GM21825 (cell line): ENCODE results near the gene NINL.
"Not testable (repeated sequence)": the region's sequence is repeated elsewhere in the genome, so short reads cannot be mapped to it uniquely, and the experiment has no call there.

ENCODE experiments used
- ATAC-seq: cut with Tn5 transposase; IDR thresholded peaks from one replicate; pipeline ENCODE4 v1.9.1; 2021; ENCODE audit warnings: mild to moderate bottlenecking, moderate library complexity; ENCODE audit not compliant: unreplicated experiment

The NINL gene

DNA sequence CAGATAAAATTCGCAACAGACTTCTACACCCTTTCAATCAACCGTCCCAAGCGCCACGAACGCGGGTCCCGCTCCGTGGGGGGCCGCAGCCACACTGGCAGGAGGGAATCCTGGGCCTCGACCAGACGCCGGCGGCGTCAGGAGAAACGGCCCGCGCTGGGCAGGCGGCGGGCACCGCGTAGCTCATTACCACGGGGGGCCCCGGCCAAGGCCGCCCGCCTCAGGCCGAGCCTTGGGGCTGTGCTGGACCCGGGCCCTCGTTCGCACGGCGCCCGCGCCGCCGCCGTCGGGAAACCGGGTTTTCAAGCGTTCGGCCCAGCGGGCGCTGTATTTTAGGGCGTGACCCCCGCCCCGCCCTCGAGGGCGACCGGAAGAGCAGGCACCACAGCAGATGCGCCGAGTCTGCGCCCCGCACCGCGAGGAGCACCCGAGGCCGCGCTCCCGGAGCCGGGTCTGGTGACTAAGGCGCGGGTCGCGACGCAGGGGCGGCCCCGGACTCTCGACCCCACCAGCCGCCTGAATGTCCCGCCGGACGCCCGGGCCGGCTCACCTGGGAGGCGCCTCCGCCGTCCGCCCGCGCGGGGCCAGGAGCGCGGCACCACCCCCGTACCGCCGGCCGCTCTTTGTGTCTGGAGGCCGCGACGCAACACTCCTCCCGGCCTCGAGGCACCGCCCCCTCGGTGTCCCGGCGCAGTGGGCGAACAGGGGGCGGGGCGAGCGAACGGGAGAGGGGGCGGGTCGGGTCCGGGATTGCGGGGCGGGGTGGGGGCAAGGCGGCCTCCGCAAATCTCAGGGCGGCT is at the start of gene NINL:
Gene NINL, minus strand, starts transcription at position 627 of the 800 bp plus-strand sequence. CDS start 58,944 bp downstream, outside the sequence.
- peak; percentile 69 for ATAC-seq

DNA sequence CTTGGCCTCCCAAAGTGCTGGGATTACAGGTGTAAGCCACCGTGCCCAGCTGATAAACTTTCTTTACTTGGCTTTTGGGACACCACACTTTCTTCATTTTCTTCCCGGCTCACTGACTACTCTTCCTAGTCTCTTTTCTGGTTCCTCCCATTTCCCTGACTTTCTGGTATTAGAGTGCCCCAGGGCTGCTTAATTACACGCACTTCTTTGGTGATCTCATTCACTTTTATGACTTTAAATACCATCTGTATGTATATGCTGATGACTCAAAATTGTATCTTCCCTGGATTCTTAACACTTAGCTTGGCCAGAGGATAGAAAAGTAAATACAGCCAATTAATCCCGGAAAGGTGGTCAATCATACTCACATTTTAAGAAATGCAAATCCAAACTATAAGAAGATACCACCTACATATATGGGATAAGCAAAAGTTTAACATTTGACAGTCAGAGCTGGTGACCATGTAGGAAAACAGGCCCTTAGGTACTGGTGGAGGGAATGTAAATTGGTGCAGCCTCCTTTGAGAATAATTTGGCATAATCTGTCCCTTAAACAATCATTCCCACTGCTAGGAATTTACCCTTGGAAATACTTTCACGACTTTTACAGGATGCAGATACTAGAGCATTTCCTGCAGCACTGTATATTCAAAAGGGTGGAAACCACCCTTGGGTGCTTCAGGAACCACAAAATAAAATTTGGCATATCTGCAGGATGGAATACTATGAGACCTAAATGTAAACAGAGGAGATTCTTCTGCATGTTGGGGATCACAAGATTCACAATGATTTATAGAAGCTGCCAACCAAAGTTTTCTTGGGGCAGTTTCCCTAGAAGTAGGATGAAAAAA is 47.8 kb upstream of the NINL start:
- no peak for ATAC-seq

DNA sequence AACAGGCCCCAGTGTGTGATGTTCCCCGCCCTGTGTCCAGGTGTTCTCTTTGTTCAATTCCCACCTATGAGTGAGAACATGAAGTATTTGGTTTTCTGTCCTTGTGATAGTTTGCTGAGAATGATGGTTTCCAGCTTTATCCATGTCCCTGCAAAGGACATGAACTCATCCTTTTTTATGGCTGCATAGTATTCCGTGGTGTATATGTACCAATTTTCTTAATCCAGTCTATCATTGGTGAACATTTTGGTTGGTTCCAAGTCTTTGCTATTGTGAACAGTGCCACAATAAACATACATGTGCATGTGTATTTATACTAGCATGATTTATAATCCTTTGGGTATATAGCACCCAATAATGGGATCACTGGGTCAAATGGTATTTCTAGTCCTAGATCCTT is 45.3 kb upstream of the NINL start:
- not testable (repeated sequence) for ATAC-seq

DNA sequence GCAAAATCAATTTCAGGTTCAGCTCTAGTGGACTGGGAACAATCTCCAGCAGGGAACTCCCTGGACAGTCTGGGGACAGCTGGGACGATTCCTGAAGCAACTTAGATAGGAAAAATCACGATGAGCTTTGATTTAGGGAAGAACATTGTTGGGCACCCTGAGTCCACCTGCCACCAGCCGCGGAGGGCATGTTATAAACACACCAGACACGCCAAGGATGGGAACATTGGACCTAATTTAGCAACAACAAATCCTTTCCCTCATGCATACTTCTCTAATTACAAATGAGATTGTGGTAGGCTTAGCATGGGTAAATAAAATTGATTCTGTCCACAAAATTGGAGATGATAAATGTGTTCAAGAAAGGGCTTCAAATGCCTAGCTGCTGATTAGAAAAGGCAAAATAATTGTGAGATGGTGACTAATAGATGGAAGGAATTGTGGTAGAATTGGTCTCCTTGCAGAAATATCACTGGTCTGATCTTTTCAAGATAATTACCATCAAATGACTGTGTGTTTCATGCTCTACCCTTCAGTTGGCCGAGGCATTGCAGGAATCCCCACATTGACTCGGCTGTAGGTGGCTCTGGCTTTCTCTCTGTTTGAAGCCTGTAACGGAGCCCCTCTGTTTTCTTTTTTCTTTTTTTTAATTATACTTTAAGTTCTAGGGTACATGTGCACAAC is 44.6 kb upstream of the NINL start:
- ATAC-seq, result no peak

DNA sequence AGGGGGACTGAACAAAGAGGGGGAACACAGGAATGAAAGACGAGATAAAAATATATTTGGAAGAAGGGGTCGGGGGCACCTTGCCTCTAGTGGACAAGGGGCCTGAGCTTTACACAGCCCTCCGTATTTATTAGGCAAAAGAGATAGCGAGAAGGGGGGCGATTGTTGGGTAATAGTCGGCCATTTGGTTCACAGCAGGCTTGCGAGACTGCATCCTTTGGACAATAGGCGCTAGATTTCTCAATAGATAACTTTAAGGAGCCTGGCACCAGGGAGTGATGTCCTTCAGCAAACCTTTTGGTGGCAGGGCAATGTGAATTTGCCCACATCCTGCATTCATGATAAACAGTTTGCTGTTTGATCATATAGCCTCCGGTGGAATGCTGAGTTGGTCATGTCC is 41.4 kb upstream of the NINL start:
- no peak for ATAC-seq

DNA sequence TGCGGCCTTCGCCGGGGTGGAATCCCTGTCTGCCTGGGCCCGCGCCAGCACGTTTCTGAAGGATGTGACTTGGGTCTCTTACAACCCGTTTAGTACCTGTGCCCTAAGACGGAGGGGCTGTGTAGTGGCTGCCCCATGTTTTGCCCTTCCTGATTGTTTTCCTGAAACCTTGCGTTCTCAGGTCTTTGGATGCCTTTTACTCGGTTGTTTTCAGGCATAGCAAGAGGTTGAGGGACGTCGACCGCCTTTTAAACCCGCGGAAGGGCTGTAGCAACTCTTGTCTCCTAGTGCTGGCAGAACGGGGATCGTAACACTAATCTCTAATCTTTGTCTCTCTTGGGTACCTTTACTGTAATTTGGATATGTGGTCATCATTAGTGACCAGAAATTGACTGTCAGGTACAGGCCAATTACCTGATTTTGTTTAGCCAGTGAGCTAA is 39.2 kb upstream of the NINL start:
- no peak for ATAC-seq

DNA sequence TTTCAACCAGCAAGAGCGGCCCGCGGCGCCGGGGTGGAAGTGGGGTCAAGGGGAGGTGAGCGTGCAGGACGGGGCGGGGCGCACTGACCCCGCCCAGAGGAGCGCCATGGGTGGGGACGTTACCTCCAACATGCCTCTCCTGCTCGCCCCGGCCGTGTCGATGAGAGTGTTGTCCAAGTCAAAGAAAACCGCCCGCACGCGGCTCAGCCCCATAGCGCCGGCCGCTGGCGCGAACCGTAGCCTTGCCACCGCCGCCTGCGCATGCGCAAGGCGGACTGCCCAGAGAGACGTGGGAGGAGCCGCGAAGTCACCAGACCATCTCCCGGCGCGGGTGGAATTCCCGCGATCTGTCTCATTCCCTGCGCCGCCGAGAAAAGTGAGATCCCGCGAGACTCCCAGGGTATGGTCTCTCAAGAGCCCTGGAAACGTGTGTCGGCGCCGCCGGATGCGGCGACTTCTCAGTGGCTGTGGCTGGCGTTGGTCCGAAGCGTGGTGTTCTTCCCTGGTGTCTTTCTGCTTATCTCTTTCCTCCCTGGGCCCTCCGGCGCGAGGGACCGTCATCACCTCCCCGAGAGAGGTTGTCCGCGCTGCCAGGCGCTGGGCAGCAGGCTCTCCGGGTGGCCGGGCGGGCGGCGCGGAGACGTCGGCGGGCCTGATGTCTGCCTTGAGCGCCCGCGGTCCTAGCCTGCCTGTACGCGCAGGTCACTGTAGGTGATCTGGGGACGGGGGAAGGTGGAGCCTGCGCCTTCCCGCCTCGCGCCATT is 38.6 kb upstream of the NINL start, which contains the start of gene NANP:
Gene NANP, minus strand, starts transcription at position 279 of the 764 bp plus-strand sequence. Its CDS starts 66 bp downstream, at position 213.
- peak; percentile 83 for ATAC-seq

DNA sequence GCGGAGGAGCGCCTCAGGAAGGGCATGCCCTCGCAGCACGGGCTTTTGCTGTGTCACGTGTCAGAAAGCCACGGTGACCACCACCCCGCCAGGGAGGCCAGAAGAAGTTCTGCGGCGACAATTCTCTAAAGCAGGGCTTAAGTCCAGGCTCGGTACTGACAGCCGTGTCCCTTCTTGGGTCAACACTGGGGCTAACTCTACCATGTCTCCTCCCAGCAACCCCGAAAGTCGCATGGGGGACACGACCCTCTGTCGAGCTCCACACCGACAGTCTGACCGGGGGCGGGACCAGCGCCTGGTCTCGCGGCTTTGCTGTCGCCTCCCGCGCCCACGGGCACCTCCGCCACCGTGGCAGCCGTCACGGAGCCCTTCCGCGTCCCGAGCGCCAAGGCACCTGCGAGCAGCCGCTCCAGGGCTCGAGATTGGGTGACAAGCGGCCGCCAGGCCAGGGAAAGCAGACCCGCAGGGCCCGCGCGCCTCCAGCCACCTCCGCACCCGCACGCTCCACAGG is 37.9 kb upstream of the NINL start:
- ATAC-seq, result peak; percentile 24

DNA sequence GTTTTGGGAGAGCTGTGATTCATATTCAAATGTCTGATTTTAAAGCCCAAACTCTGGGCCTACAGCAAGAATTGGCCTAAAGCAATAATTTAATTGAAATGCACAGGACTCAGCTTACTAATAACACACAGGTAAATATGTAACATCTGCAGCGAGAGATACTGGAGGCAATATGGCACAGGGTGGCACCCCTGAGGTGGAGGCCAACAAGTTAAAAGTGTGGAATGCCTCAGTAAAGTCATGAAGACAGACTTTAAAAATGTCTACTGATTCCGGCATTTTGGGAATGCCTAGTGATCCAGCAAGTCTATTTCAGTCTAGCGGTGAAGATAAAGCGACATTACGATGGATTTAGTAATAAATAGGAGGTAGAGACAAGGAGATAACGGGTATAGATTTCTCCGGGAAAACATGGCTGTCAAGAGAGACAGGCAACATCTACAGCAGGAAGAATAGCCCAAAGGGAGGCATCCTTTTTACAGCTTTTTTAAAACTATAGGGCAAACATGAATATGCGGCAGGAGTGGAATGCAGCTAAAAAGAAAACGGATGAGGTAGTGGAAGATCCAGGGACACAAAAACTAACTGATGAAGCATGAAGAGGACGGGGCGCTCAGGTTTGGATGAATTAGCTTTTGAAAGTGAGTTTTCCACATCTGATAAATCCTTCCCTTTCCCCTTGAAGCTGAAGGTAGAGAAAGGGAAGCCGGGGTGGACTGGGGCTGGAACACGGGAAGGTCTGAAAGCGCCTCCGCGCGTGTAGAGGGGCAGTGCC is 37.3 kb upstream of the NINL start:
- ATAC-seq, result no peak

DNA sequence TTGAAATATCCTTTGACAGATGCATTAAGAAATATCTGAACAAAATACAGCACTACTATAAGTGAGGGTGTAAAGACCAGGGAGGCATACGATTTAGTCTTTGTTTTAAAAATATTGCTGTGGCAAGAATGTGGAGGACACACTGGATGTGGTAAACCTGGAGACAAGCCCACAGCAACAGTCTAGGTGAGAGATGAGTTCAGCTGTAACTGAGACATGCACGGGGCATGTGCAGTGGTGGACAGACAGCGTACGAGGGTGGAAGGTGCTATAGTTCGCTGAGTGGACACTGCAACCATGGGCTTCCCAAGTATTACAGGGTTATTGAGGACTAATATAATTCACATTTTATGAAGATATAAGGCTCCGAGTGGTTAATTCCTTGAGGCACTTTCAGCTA is 36.7 kb upstream of the NINL start:
- no peak for ATAC-seq

DNA sequence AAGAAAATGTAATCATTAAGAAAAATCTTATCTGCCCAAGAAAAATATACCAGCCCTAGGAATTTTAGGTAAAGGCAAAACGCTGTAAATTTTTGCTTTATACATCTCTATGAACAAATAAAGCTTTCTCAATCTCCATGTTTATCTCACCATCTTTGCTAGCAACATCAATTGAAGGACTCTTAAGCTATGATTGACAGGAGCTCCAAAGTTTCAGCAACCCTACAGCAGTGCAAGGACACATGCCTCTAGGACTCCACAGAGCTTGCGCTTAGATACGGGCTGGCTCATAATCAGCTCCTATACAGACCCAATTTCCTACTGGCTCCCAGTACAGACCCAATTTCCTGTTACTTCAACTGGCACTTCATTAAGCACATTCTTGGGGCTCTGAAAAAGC is 34.2 kb upstream of the NINL start:
- no peak for ATAC-seq

DNA sequence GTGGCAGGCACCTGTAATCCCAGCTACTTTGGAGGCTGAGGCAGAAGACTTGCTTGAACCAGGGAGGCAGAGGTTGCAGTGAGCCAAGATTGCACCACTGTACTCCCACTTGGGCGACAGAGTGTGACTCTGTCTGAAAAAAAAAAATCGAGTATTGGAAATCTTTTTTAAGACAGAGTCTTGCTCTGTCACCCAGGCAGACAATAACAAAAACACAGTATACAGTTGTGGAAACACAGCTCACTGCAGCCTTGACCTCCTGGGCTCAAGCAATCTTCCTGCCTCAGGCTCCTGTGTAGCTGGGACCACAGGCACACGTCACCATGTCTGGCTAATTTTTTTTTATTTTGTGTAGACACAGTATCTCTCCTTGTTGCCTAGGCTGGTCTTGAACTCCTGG is 23.4 kb upstream of the NINL start:
- no peak for ATAC-seq

DNA sequence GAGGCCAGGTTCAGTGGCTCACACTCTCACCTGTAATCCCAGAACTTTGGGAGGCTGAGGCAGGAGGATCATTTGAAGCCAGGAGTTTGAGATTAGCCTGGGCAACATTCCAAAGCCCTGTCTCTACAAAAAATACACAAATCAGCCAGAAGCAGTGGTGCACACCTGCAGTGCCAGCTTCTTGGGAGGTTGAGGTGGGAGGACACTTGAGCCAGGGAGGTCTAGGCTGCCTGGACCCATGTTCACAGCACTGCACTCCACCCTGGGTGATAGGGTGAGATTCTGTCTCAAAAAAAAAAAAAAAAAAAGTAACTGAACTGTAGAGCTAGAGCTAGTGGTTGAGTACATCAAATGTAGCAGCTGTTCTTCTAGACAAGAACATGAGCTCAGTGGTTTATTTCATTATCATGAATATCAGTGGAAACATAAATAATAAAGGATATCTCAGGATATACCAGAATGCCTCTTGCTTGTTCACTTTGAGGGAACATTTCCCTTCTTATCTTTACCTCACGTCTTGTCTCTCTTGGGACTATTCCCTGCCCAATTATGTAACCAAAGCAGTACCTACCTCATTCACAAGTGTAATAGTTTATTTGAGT is 20.9 kb upstream of the NINL start:
- no peak for ATAC-seq

DNA sequence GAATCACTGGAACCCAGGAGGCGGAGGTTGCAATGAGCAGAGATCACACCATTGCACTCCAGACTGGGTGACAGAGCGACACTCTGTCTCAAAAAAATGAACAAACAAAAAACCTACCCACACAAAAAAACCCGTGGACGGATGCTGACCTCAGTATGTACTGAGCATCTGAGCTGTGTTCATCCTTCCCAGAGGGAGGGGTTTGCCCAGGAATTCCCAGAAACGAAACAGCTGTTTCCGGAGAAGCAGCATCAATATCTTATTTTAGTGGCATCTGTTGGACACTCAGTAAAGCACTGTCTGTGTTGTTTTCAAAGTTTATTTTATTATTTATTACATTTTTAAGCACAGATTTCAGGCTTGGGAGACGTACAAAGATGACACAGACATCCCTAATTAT is 19.8 kb upstream of the NINL start:
- no peak for ATAC-seq

DNA sequence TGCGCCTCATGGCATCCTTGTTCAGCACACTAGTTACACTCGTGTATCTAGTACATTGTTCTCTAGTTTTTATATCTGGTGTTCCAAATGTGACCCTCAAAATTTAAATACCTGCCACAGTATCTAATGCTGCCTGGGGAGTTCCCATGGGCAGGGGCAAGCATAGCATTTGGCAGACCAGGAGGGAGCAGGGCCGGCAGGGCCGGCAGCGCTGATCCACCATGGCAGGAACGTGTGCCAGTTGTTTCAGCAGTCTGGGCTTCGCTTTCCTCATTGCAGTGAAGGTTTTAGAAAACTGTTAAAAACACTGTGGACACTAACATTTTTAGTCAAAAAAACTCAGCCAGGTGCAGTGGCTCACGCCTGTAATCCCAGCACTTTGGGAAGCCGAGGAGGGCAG is 19.3 kb upstream of the NINL start:
- ATAC-seq, result no peak

DNA sequence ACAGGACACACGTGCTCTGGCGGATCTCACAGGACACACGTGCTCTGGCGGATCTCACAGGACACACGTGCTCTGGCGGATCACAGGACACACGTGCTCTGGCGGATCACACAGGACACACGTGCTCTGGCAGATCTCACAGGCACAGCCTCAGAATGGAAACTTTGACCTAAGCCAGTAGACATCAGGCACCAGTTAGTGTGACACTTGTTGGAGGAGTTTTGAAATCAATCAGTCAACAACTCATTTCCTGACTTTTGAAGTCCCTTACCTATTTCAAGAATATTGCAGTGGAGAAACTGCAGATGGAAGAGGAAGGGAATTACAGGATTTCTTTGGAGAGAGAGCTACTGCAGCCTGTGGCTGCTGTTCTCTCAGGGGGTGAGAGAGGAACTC is 17.6 kb upstream of the NINL start:
- not testable (repeated sequence) for ATAC-seq

DNA sequence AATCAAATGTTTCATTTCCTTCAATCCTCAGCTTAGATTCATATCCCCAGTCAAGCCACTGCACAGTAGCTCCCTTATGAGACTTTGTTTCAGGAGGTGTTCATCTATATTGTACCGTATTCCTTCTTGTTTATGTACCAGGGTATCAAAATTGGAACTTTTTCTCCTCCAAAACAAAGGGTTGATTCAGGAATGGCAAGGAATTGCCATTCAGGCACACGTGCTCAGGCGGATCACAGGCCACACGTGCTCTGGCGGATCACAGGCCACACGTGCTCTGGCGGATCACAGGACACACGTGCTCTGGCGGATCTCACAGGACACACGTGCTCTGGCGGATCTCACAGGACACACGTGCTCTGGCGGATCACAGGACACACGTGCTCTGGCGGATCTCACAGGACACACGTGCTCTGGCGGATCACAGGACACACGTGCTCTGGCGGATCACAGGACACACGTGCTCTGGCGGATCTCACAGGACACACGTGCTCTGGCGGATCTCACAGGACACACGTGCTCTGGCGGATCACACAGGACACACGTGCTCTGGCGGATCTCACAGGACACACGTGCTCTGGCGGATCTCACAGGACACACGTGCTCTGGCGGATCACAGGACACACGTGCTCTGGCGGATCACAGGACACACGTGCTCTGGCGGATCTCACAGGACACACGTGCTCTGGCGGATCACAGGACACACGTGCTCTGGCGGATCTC is 17.0 kb upstream of the NINL start:
- not testable (repeated sequence) for ATAC-seq

DNA sequence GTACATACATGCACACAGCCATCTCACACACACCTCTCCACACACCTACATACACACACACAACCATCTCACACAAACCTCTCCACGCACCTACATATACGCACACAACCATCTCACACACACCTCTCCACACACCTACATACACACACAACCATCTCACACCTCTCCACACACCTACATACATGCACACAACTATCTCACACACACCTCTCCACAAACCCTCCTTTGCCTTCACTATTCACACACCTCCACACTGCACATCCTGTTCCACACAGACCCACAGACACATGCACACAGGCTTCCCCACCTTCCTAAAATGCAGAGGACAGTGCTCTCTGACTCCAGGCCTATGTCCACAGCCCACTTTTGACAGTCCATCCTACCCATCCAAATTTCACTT is 16.3 kb upstream of the NINL start:
- no peak for ATAC-seq

DNA sequence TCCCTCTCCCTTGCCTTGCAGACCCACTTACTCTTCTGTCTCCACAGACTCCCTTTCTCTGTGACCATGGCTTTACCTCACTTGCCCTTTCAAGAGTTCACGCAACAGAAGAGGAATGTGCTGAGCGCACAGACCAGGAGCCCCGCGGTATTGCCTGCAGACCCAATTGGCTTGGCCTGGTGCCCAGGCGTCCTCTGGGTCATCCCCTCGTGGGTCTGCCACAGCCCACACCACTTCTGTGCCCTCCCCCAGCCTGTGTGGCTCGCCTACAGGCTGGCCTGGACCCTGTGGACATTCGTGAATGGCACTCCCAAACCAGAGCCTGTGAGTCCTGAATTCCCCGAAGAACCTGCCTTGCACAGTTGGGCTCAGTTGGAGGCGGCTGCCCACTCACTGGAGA is 15.3 kb upstream of the NINL start:
- ATAC-seq, result no peak
